GM19372 (cell line): ENCODE results near the gene MYLK4.
A peak's percentile ranks its signal among the peaks of the same experiment; 100 is the strongest.

ENCODE experiments used
- ATAC-seq: cut with Tn5 transposase; IDR thresholded peaks from one replicate; pipeline ENCODE4 v1.9.1; 2021; ENCODE audit warnings: mild to moderate bottlenecking, low read depth, moderate library complexity; ENCODE audit not compliant: unreplicated experiment

Gene MYLK4

GRCh38 chr6:2737885-2738284 is 12.8 kb downstream of the MYLK4 start:
- ATAC-seq, result no peak

- no peak for ATAC-seq
These were observed 16.1 kb downstream of the MYLK4 start for GRCh38 chr6:2734488-2735166.

- no peak for ATAC-seq
These were observed 16.8 kb downstream of the MYLK4 start for GRCh38 chr6:2733736-2734480.

GRCh38 chr6:2733324-2733723 is 17.4 kb downstream of the MYLK4 start:
- peak; percentile 98 for ATAC-seq

- ATAC-seq, result no peak
These were observed 18.1 kb downstream of the MYLK4 start for GRCh38 chr6:2732503-2733089.

GRCh38 chr6:2731281-2731909 is 19.3 kb downstream of the MYLK4 start:
- no peak for ATAC-seq

GRCh38 chr6:2730353-2731107 is 20.2 kb downstream of the MYLK4 start:
- no peak for ATAC-seq

GRCh38 chr6:2729921-2730320 is 20.8 kb downstream of the MYLK4 start:
- no peak for ATAC-seq

- no peak for ATAC-seq
These were observed 24.6 kb downstream of the MYLK4 start for GRCh38 chr6:2725999-2726567.

GRCh38 chr6:2725364-2725988 is 25.2 kb downstream of the MYLK4 start:
- ATAC-seq, result no peak

GRCh38 chr6:2721219-2721618 is 29.5 kb downstream of the MYLK4 start:
- no peak for ATAC-seq

GRCh38 chr6:2719093-2719455 is 31.6 kb downstream of the MYLK4 start:
- no peak for ATAC-seq

- ATAC-seq, result no peak
These were observed 32.2 kb downstream of the MYLK4 start for GRCh38 chr6:2718334-2719092.

- no peak for ATAC-seq
These were observed 33.6 kb downstream of the MYLK4 start for GRCh38 chr6:2716936-2717700.

- ATAC-seq, result no peak
These were observed 35.0 kb downstream of the MYLK4 start for GRCh38 chr6:2715737-2716136.

- ATAC-seq, result no peak
These were observed 36.4 kb downstream of the MYLK4 start for GRCh38 chr6:2714111-2714895.

GRCh38 chr6:2713473-2714110 is 37.1 kb downstream of the MYLK4 start:
- ATAC-seq, result no peak
